GM18907 (cell line): ENCODE results near the gene RANBP6.
A peak's percentile ranks its signal among the peaks of the same experiment; 100 is the strongest.

Experiments used
- ATAC-seq: cut with Tn5 transposase; IDR thresholded peaks from one replicate; pipeline ENCODE4 v1.9.1; 2021; ENCODE audit warnings: mild to moderate bottlenecking, moderate library complexity; ENCODE audit not compliant: unreplicated experiment

RANBP6 gene

DNA sequence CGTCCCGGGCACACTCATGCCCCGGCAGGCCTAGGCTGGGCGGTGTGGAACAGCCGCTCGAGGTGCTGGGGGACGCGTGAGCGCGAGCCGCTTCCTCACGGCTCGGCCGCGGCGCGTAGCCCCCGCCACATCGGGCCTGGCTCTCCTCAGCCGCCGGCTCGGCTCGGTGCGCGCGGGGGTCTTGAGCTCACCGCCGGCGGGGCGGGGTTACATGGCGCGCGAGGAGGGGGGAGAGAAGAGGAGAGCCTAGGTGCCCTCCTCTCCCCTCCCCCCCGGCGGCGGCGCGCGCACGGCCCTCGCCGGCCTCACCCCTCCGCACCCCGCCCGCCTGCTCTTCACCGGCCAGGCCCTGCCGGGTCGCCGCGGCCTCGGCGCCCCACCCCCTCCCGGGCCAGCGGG, 7.7 kb downstream of the RANBP6 start:
- peak; percentile 52 for ATAC-seq

DNA sequence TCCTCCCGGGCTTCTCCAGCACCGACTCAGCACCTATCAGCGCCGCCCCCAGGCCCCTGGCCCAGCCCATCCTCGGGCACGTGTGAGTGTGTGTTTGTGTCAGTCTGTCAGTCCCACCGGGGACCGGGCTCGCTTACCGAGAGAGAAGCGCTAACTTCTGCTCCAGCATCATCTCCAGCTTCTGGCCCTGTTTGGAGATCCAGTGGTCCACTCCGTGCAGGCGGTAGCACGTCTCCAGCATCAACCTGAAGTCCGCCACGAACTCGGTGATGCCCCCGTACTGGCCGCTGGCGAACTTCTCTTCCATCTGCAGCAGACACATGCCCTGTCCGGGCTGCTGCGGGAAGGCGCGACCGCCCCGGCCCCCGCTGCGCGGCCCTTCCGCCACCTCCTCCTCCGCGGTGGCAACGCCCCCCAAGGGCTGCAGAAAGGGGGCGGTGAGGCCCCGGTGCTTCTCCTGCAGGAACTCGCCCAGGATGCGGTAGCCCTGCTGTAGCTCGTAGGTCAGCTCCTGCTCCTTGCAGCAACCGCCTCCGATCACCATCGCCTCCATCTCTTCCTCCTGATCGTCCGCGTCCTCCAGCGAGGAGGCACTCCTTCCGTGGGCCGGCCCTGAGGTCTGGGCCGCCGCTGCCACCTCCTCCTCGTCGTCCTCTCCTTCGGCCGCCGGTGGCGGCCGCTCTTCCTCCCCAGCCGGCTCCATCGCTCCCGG, 8.2 kb downstream of the RANBP6 start:
- ATAC-seq, result peak; percentile 72

DNA sequence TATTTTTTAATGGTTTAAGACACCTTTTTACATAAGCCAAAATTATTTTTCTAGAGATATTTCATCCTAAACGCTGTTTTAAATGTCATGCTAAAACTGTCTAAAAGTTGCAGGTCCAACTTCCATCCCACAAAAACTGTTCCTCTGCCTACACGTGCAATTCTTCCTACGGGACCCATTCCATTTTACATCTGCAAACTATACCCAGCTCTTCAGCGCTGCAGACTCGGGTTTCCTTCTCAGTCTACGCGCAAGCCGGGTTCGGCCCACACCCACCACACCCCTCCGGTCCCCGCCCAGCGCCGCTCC, 8.7 kb downstream of the RANBP6 start:
- ATAC-seq, result no peak

DNA sequence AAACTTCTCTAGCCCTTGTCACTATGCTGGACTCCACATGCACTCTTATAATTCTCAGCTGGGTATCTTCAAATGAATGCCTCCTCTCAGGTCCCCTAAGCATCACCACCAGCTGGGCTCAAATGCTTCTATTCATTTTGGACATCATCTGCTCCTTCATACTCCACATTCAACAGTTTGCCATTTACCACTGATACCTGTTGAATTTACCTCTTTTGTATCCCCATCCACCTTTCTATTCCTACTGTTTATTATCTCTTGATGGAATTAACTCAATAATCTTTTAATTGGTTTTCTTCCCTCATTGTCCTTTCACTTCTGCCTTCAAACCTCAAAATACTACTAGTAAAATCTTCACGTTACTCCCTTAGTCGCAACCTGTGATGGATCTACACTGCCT, 14.5 kb downstream of the RANBP6 start:
- no peak for ATAC-seq

DNA sequence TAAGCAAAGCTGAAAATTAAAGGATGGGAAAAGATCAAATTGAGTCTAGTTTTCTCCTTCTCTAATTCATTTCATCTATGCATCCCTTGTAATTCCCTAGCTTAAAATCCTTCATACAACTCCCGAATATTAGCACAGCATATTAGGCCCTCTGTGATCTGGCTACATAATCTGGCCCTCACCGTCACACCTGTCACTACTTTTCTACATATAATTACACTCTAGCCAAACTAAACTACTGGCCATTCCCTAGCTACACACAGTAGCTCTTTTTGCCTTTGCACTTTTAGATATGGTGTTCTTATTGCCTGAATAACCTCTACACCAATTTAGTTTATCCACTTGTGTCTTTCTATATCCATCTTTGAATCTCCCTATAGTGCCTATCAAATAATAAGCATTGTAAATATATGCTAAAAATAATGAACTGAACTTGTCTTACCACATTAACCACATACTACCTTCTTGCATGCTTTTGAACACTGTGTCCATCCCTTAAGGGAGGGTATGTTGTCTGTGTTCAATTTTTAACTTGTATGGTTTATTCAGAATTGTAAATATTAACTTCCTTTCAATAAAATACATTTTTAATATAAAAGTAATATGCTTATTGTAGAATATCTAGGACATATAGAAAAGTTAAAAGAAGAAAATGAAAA, 15.9 kb downstream of the RANBP6 start:
- ATAC-seq, result no peak

DNA sequence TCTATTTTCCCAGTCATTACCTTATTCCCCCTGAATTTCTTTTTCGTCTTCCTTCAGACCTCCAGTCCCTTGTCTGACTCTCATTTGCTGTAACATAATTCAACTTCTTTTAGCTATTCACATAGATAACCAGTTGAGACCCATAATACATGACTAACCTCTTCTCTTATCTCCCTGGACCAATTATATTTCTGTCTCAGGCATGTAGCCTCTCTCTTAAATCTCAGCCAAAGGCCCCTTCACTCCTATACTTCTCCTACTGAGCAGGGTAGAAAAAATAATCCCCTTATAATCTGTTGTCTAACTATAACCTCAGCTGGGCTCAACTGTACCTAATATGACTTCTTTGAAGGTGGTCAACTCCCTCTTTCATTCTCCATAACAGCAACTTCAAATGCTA, 20.9 kb downstream of the RANBP6 start:
- no peak for ATAC-seq

DNA sequence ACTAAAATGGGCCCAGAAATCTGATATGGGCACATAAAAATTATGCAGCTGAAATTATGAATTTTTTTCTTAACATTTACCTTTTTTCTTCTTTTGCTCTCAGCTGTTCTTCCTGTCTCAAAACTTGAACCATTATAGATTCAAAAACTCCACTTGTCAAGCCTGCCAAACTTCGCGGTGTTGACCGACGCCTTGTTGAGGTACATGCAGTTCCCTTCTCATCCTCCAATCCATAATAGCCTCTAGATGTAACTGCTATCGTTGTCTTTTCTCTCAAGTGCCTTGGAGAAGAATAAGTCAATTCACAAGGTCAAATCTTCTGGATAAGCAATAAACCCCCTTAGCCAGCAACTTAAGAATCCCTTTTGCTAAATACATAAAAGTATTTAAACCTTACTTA, 27.2 kb downstream of the RANBP6 start:
- no peak for ATAC-seq

DNA sequence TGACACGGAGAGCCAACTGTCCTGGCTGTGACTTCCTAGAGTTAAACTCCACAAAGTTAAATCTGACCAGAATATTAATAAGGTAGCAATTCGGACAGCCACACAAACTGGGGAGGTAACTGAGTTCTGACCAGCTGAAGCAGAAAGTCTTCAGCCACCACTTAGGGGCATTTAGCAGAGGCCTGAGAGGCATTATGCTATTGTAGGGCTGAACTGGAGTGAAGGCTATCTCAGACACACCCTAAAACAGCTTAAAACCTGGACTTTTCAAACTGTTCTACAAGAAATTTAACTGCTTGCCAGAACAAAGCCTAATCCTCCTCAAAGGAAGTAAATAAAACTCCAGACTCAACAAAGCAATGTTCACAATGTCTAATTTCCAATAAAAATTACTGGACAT, 32.4 kb downstream of the RANBP6 start:
- no peak for ATAC-seq

DNA sequence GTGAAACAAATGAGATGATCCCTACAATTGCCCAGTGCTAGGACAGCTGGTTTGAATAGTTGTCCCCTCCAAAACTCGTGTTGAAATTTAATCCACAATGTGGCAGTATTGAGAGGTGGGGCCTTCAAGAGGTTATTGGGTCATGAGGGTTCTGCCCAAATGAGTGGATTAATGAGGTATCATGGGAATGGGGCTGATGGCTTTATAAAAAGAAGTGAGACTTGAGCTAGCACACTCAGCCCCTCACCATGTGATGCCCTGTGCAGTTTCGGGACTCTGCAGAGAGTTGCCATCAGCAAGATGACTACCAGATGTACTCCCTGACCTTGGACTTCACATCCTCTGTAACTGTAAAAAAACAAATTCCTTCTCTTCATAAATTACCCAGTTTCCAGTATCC, 33.1 kb downstream of the RANBP6 start:
- ATAC-seq, result no peak

DNA sequence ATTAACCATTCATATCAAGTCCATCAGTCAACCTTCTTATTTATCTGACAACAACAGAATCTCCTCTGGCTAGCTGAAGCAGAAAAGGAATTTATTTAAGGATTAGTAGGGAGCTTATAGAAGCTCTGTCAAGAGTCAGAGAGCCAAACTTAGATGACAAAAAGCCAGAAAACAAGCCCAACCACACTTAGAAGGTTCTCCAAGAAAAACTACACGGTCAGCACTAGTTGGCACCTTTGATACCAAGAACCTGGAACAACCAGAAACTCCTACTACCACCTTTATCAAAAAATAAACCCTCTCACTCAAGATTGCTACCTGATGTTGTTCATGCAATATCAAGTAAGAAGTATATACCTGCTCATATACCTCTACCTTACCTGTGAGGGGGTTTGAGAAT, 36.9 kb downstream of the RANBP6 start:
- ATAC-seq, result no peak

DNA sequence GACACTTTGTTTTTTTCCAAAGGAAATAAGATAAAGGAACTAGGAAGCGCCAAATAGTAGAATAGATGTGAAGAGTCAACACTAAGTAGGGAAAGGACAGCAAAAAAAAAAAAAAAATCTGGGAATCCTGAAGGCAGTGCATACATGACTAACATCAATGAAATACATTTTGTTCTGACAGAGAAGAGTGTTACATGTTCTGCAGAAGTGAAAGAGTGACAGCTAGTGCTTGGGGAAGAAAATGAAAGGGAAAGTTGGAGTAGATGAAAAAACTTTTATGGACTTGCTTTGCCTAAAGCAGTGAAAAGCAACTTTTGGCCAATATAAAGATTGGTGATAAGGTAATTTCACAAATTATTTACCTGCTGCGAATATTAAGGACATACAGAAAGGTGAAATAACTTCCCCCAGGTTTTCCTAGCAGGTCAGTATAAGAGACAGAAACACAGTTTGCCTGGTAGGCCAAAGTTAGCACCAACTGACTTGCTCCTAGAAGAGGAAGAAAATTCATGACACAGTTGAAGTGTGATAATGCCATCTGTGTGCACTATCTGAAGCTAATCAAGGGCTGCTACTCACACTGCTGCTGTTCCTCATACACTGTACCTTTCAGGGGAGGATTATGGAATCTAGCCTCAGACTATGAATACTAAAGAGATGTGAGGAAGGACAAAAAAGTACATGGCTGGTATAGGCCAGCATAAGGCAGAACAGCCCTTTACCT, 38.6 kb downstream of the RANBP6 start:
- ATAC-seq, result peak; percentile 73

DNA sequence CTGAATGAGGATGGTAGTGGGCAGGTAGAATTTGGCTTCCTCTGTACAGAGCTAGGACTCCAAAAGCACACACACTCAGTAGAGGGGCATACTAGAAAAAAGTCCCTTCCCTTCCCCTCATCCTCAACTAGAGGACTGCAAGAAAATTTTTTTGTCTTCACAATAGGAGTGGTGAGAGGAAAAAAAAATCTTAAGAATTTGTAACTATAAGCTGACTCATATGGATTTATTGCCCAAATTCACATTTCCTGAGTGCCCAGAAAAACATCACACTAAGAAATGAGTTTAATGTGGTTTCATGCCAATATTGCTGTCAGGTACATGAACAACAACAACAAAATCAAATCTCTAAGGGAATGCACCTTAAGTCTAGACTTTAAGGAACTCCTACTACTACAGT, 43.7 kb downstream of the RANBP6 start:
- no peak for ATAC-seq
